NCI-H128 (cell line): ENCODE measurements around the gene CRACR2A.

Experiments used
- DNase-seq: peaks from one replicate; lab custom pipeline; 2025; ENCODE audit not compliant: unreplicated experiment; lab: John Stamatoyannopoulos, UW

CRACR2A gene

DNA sequence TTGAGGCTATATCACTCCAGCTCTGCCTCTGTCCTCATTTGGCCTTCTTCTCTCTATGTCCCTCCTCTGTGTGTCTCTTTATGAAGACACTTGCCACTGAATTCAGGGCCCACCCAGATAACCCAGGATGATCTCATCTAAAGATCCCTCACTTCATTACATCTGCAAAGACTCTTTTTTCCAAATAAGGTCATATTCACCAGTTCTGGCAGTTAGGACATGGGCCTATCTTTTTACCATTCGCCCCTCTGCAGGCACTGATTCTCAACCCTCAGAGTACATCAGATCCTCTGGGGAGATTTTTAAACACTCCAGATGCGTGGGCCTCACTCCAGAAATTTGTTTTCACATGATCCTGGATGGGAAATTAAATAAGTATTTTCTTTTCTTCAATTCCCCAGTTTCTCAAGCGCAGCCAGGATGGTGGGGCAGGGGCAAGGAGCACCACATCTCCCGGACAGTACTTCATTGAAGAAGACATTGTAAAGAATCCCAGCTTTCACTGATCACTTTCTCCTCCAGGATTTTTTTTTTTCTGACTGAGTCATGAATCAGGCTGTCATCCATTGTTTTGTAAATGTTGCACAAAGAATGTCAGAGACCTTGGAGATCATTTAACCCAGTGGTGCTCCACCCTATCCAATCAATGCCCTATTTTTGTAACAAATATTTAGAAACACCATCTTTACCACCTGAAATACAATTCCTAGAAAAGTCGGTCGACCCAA, 27.4 kb downstream of the CRACR2A start:
- no peak for DNase-seq

DNA sequence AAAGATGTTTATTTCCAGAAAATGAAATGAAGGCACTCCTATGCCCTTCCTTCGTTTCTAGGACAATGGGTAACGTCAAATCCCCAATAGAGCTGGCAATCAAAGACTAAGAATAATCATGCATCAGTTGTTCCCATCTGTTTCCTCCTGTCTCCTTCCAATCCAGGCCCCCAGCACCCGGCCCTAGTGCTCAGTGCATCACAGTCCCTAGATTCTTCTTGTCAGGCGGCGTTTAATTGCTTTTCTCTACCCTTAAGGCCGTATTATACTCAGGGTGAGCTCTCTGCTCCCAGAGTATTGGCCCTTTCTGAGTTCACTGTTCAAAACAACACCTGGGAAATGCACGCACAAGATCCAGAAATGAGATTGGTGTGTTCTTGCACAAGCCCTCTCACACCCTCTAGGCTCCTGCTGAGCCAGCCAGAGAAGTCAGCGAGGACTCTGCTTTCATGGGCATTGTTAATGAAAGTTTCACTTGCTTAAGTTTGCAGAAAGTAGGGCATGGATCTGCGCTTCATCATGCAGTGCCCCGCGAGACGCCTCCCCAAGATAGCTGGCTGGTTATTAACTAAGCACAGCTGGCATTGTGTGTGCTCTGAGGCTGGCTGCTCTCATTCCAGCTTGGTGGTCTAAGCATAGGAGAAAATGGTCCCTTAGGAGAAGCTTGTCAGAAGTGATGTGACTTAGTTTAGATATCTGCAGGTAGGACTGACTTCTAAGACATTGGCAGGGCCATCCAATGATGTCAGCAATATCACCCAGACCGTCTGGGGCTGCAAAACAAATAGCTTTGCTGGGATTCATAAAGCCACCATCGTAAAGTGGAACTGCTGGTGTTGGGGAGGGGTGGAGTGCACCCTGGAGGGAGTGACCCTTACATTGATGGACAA, 28.7 kb downstream of the CRACR2A start:
- no peak for DNase-seq

DNA sequence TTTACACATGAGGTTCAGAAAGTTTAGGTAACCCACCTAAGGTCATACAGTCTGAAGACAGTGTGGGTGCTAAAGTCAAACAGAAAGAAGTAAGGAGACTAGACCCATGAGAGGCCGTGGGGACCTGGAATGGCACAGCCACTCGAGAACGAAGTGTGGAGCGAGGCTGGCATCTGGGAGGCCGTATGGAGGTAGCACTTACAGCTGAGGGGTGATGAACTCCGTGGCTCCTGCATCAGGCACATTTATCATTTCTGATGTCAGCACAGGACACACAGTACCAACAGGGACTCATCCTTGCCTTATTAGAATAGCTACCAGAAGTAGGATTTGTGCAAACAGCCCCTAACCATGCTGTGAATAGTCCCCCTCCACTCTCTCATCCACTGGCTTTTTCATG, 30.5 kb downstream of the CRACR2A start:
- DNase-seq: no peak

GRCh38 chr12:3720772-3721171, 32.1 kb downstream of the CRACR2A start:
- DNase-seq: no peak

GRCh38 chr12:3718100-3718499, 34.8 kb downstream of the CRACR2A start:
- no peak for DNase-seq

DNA sequence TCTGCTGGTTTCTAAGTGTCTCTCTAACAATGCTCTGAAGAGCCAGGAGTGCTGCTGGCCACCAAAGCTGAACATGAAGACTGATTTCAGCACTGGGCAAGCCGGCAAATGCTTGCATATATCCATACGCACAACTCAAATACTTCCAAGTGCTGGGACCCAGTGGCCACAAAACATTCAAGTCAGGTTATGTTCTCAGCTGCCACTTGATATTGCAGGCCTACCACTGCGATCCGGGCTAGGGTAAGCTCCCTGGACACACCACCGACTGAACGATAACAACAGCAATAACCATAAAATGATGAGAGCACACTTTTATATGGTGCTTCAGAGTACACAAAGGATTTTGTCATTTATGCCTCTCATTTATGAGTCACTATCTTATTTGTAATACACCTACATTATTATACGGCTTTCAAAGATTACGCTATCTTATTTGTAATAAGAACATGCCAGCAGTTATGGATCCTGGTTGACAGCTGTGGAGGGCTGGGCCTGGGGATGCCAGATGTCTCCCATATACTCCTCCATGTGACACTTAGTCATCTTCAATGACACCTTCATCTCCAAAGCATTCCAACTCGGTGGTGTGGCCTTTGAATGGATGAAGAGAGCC, 35.5 kb downstream of the CRACR2A start:
- DNase-seq: no peak

GRCh38 chr12:3715999-3716398, 36.9 kb downstream of the CRACR2A start:
- no peak for DNase-seq

DNA sequence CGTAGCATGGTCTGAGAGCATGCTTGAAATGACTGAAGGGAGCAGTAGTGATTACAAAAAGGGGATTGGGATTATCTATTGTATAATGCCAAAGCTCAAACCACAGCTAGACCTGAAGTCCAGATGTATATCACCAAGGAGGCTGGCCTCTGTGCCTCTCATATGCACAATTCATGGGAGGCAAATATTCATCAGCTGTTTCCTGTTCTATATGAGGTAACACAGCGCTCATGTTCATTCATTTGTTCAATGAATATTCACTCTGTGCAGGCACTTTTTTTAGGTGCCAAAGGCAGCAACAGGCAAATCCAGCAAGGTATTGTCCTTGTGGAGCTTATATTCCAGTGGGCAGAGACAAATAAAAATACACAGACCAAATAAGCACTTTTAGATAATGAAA, 39.0 kb downstream of the CRACR2A start:
- no peak for DNase-seq

DNA sequence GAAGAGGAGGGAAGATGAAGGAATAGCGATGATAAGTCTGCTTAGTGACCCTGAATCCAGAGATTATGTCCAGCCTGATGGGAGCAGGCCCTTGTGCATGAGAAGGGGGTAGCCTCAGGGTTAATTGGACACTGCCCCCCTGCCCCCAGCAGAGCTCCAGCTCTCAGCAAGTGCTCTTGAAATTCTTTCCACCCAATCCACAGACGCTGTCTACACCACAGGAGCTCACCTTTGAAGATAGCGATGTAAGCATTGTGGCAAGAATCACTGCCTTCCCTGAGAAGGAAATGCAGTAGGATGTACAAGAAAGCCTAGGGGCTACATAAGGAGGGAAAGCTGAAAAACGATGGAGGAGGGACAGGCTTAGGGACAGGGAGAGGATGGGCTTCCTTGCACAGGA, 39.4 kb downstream of the CRACR2A start:
- no peak for DNase-seq

DNA sequence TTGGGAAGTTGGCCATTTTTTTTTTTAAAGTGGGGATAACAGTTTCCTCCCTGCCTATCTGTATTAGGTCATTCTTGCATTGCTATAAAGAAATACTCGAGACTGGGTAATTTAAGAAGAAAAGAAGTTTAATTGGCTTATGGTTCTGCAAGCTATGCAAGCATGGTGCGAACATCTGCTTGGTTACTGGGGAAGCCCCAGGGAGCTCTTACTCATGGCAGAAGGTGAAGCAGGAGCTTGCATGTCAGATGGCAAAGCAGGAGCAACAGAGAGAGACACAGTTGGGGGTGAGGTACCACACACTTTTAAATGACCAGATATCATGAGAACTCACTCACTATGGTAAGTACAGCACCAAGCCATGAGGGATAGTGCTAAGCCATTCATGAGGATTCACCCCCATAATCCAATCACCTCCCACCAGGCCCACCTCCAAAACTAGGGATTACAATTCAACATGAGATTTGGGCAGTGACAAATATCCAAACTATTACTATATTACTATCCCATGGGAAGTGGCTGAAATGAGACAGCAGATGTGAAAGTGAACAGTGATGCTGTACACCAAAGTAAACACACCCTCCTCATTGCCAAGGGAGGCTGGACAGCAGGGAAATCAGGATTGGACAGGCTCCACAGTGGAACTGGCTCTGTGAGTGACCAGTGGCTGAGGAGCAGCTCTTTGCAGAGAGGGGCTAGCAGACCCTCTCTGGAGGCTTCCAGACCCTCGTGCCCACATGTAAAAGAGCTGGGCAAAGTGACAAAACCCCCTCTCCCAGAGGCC, 40.5 kb downstream of the CRACR2A start:
- no peak for DNase-seq

DNA sequence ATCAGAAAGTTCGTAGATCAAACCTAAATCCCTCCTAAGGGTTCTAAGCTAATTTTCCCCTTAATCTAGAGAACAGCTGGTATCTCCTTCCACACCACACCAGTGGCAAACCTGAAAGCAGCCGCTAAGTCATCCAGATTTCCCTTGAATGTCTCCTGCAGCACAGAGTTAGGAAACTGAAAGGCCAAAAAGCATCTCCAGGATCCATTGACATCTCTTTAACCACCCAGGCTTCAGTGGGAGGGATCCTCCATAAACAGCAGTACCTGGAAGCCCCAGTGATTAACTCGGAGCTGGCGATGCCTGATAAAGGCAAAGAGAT, 47.6 kb downstream of the CRACR2A start:
- DNase-seq: no peak

DNA sequence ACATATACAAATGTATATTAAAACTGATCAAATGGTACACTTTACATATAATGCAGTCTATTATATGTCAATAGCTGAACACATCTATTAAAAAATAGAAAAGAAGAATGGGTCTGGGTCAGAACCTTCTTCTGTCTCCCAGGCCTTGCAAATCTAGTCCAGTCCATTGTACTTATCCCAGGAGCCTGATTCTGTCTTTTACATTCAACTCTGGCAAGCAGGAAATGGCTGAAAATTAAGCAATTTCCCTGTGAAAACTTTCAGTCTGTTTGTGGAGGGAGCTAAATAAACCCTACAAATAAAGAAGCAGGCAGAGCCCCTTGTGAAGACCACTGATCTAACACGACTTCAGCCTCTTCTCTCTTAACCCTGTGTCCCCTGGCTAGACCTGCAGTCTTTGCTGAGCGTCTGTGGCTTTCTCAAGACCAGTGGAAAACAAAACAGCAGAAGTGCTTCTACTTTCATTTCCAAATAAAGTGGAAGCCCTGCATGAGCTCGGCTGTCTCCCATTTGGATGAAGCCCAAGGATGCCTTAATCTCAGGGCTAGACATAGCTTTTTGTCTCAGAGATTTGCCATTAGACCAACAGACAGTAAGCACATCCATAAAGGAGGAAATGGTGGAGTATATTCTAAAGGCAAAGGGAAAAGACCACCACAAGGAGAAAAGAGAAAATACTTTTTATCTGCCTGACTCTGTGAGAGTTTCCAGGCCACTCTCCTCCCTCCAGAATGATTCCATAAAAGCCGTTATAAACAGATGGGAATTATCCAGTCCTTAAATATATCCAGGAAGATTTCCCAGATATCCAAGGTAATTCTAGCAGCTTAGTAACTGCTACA, 48.2 kb downstream of the CRACR2A start:
- no peak for DNase-seq

DNA sequence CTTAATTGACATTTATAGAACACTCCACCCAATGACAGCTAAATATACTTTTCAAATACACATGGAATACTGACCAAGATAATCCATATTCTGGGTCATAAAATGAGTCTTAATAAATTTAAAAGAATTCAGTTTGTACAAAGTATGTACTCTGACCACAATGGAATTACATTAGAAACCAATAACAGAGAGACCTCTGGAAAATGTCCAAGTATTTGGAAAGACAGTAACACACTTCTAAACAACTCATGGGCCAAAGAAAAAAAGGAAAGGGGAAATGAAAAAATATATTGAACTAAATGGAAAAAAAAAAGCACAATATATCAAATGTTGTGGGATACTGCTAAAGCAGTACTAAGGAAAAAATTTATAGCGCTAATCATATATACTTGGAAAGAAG, 52.0 kb downstream of the CRACR2A start:
- DNase-seq: no peak

- DNase-seq: peak; percentile 82
These were observed 54.5 kb downstream of the CRACR2A start for GRCh38 chr12:3698218-3698974.

DNA sequence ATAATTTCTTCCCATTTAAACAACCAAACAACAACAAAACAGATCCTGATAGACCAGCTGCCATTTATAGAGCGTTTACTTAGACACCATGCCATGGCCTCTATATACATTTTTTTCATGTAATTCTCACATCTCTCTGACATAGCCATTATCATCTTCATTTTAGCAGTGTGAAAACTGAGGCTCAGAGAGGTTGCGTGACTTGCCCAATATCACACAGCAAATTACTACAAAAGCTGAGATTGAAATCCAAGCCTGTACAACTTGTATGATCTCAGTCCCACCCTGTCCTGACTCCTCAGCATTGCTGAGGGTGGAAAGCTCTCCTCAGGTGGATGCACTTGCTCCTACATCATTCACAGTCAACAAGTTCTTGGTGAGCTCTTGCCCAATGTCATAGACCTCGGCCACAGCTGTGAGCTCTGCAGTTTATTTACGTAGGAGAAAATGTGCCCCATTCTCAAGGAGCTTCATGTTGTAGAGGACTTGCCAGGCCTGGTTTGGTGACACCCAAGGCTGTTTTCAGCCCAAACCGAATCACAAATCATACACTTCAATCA, 55.5 kb downstream of the CRACR2A start:
- no peak for DNase-seq

DNA sequence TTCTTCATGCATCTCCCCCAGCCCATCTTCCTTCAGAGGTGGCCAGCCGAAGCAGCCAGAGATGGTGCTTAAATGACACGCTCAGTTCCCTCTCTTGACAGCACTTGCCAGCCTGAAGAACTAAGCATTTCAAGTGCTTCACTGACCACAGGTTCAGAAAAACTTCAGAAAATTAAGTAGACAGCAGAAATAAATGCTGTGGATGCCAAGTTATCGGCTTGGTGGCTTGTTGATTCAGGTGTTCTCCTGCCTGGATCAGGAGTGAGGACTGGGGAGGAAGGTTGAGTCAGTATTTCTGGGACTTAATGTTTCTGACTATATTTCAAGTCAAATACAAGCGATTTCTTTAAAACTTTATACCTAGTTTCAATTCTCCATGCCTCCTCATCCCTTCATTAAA, 58.2 kb downstream of the CRACR2A start:
- no peak for DNase-seq

- DNase-seq: no peak
These were observed 60.1 kb downstream of the CRACR2A start for GRCh38 chr12:3692616-3693365.

GRCh38 chr12:3686463-3686862, 66.4 kb downstream of the CRACR2A start:
- no peak for DNase-seq

GRCh38 chr12:3685830-3686229, 67.1 kb downstream of the CRACR2A start:
- DNase-seq: no peak
